Stimulated activated CD8-positive, alpha-beta memory T cell treated with anti-CD3 and anti-CD28 coated beads, Interleukin-12 subunit alpha, Interleukin-12 subunit beta, amount 100 ng/mL, for 24 hours (primary cell): ENCODE measurements around the gene ANXA5.

Experiments used
- DNase-seq: peaks from one replicate; pipeline ENCODE4 v3.0.0-alpha.2; 2020; ENCODE audit errors: extremely low read depth

Gene ANXA5

GRCh38 chr4:121712001-121712651, 15.3 kb upstream of the ANXA5 start:
- DNase-seq: no peak

- no peak for DNase-seq
Observed at GRCh38 chr4:121711263-121712000, 14.7 kb upstream of the ANXA5 start.

GRCh38 chr4:121709766-121710405, 13.1 kb upstream of the ANXA5 start:
- DNase-seq: no peak

DNA sequence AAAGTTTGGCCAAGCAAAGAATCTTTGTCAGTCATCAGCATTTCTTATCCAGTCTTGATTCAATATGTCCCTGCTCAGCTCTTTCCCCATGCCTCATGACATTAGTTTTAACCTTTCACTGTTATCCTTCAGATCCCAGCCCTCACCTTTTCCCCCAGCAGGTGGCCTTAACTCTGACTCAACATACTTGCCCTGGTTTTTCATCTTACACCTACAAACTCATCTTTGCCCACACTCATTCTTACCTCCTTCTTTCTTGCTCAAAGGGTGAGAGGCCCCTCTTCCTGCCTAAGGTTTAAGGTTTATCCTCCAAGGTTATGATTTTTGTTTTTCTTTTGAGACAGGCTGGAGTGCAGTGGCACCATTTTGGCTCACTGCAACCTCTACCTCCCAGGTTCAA, 10.6 kb upstream of the ANXA5 start:
- no peak for DNase-seq

GRCh38 chr4:121706595-121707021, 9.8 kb upstream of the ANXA5 start:
- peak; percentile 42 for DNase-seq

- no peak for DNase-seq
Observed at GRCh38 chr4:121705521-121705920, 8.7 kb upstream of the ANXA5 start.

GRCh38 chr4:121702136-121702535, 5.4 kb upstream of the ANXA5 start:
- DNase-seq: no peak

DNA sequence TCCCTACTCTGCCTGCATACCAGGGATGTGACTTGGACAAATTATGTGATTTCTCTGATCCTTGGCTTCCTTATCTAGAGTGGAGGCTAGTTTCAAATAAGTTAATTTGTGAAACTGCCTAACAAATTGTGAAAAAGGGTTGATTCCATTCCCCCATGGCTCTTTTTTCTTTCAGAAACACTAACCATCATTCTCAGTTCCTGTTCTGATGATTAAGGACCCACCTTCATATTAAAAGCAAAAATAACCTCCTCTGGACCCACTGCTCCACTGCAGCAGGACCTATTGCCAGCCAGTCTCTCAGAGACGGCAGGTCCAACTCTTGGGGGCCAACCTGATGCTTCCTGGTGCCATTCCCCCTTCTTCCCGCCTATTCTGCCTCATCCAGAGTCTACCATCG, 4.5 kb upstream of the ANXA5 start:
- no peak for DNase-seq

DNA sequence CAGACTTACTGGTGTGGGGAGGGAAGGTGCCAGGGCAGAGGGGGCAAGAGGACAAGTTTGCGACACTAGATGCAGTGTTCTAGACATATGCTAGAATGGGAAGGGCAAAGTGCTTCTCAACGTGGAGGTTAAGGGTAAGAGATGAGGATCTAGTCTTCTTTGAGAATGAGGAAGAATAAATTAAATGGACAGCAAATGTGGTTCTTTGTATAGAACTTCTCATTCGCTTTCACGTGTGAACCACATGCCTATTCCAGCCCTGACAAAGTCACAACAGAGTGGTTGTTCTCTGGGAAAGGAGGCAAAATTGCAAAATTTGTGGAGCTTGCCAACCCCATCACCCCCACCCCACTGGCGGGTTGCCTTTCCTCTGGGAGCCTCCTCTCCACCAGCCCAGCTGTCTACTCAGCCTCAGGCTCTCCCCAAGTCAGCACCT, 1.5 kb upstream of the ANXA5 start:
- DNase-seq: no peak

DNA sequence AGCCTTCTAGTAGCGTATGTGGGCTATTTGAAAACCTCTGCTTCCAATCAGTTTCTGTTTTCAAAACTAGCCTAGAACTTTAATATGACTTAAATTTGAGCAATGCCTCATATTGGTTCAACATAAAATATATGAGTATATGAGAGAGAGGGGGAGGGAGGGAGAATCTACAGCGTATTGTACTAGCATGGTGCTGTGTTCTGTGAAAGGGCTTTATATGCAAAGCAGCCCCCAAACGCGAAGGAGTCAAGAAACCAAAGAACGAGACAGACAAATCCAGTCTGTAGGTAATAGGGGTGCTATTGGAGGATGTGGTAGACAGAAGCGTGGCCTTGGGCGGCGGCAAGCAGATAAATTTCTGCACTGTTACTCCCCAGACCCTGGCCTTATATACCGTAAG, 784 bp upstream of the ANXA5 start:
- no peak for DNase-seq

GRCh38 chr4:121696170-121696580, 605 bp downstream of the ANXA5 start:
- peak; percentile 31 for DNase-seq

DNA sequence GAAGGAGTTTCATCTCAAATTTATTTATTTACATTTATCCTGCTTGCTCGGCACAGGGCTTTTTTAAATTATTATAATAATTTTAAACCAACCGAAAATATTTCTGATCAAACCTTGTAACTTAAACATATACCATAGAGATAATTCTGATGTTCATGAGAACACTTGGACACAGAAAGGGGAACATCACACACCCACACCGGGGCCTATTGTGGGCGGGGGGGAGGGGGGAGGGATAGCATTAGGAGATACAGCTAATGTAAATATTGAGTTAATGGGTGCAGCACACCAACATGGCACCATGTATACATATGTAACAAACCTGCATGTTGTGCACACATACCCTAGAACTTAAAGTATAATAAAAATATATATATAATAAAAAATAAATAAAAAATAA, 2.9 kb downstream of the ANXA5 start:
- no peak for DNase-seq

GRCh38 chr4:121693450-121693849, 3.3 kb downstream of the ANXA5 start:
- no peak for DNase-seq

GRCh38 chr4:121692261-121692660, 4.5 kb downstream of the ANXA5 start:
- no peak for DNase-seq

GRCh38 chr4:121690001-121690400, 6.8 kb downstream of the ANXA5 start:
- DNase-seq: no peak

DNA sequence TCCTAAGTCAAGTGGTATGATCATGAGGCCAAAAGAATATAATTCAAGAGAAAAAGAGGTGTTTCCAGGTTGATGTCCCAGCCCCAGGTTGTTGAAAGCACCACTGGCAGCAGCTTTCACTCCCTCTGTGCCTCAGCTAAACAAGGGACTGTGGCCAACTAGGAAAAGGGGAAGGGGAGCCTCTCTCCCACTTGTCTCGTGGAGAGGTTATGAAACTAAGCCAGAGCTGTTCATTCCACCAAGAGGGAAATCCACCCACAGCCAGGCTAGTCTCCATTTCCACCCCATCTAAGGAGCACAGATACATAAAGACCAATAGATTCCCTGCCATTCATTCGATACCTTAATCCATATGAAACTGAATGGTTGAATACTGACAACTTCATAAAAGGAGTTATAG, 8.1 kb downstream of the ANXA5 start:
- DNase-seq: no peak

- DNase-seq: no peak
Observed at GRCh38 chr4:121688261-121688660, 8.5 kb downstream of the ANXA5 start.

- DNase-seq: no peak
Observed at GRCh38 chr4:121686255-121686654, 10.5 kb downstream of the ANXA5 start.

GRCh38 chr4:121685257-121685656, 11.5 kb downstream of the ANXA5 start:
- DNase-seq: no peak

DNA sequence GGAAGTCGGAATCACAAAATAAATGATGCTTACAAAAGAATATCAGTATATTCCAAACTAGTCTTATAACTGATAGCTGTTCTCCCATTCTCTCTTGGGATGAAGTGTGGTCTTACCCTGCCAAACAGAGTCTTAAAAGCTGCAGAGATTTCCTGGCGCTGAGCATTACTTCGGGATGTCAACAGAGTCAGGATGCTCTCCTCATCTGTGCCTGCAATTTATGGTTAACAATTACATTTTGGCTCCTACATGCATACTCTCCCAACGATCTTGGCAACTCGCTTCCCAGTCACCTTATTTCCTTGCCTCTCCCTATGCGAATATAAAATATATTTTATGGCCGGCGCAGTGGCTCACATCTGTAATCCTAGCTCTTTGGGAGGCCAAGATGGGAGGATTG, 12.2 kb downstream of the ANXA5 start:
- DNase-seq: no peak

- DNase-seq: no peak
Observed at GRCh38 chr4:121684016-121684415, 12.8 kb downstream of the ANXA5 start.

DNA sequence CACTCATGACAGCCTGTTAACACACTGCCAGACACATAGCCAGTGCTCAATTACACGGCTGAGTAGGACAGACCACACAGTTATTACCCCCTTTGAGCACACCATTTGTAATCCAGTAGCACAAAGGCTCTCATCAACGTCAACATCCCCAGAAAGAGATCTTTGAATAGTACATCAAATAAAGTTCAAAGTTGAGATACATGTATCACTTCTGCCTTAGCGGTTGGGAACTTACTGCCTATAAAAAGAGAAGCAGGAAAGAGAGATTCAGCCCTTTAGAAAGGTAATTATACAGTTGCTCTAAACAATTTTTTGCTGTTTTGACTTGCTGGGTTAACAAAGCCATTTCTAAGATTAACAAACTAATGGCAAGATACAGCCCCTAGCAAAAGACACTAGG, 16.2 kb downstream of the ANXA5 start:
- DNase-seq: no peak

DNA sequence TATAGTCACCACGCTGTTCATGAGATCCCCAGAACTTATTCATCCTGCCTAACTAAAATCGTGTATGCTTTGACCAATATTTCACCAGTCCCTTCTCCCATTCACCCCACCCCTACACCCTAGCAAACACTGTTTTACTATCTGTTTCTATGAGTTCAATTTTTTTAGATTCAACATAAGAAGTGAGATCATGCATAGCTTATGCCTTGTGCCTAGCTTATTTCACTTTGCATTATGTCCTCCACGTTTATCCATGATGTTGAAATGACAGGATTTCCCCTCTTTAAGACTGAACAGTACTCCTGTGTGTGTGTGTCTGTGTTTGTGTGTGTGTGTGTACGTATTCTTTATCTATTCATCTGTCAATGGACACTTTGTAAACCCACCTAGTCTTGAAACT, 16.8 kb downstream of the ANXA5 start:
- DNase-seq: no peak
